ENCODE results near the gene PPTC7.
"Not testable (repeated sequence)": the region's sequence is repeated elsewhere in the genome, so short reads cannot be mapped to it uniquely, and the experiment has no call there.

The PPTC7 gene

GRCh38 chr12:110600254-110600653, 17.1 kb upstream of the PPTC7 start:
- peak; percentile 42 for FAIRE-seq
- TF ChIP-seq POLR2AphosphoS5 (IDR thresholded peaks at IDR 0.05; ENCODE audit: low read depth, low read length) (no peak), TAF1 (IDR thresholded peaks at IDR 0.05; ENCODE audit: borderline replicate concordance, low read depth, low read length) (no peak), POLR2A (IDR thresholded peaks at IDR 0.05; ENCODE audit: low read depth, low read length) (no peak)

GRCh38 chr12:110599334-110599733, 16.2 kb upstream of the PPTC7 start:
- no peak for FAIRE-seq
- no peak for DNase-seq (ENCODE audit: insufficient read length)
- TF ChIP-seq POLR2AphosphoS5 (IDR thresholded peaks at IDR 0.05; ENCODE audit: low read depth, low read length) (no peak), POLR2A (IDR thresholded peaks at IDR 0.05; ENCODE audit: low read depth, low read length) (no peak), TAF1 (IDR thresholded peaks at IDR 0.05; ENCODE audit: borderline replicate concordance, low read depth, low read length) (no peak)

More at GRCh38 chr12:110600254-110600653, 17.1 kb upstream of the PPTC7 start:
- DNase-seq (ENCODE audit: insufficient read length) = no peak

- FAIRE-seq (no peak), DNase-seq (ENCODE audit: insufficient read length) (no peak)
- TF ChIP-seq POLR2AphosphoS5 (IDR thresholded peaks at IDR 0.05; ENCODE audit: low read depth, low read length) = no peak
- no peak for TF ChIP-seq TAF1 (IDR thresholded peaks at IDR 0.05; ENCODE audit: borderline replicate concordance, low read depth, low read length)
- no peak for TF ChIP-seq POLR2A (IDR thresholded peaks at IDR 0.05; ENCODE audit: low read depth, low read length)
Measured at GRCh38 chr12:110597885-110598284, 14.8 kb upstream of the PPTC7 start.

GRCh38 chr12:110592919-110593318, 9.8 kb upstream of the PPTC7 start:
- FAIRE-seq = not testable (repeated sequence)

GRCh38 chr12:110592078-110592477, 9.0 kb upstream of the PPTC7 start:
- FAIRE-seq = no peak
- no peak for DNase-seq (ENCODE audit: insufficient read length)

More at GRCh38 chr12:110592919-110593318, 9.8 kb upstream of the PPTC7 start:
- DNase-seq (ENCODE audit: insufficient read length) = not testable (repeated sequence)

GRCh38 chr12:110591451-110592051, 8.4 kb upstream of the PPTC7 start:
- FAIRE-seq (no peak), DNase-seq (ENCODE audit: insufficient read length) (no peak)
- TF ChIP-seq POLR2A (IDR thresholded peaks at IDR 0.05; ENCODE audit: low read depth, low read length) (no peak), POLR2AphosphoS5 (IDR thresholded peaks at IDR 0.05; ENCODE audit: low read depth, low read length) (no peak), TAF1 (IDR thresholded peaks at IDR 0.05; ENCODE audit: borderline replicate concordance, low read depth, low read length) (no peak)

More at GRCh38 chr12:110592078-110592477, 9.0 kb upstream of the PPTC7 start:
- no peak for TF ChIP-seq TAF1 (IDR thresholded peaks at IDR 0.05; ENCODE audit: borderline replicate concordance, low read depth, low read length)
- TF ChIP-seq POLR2AphosphoS5 (IDR thresholded peaks at IDR 0.05; ENCODE audit: low read depth, low read length) = no peak
- no peak for TF ChIP-seq POLR2A (IDR thresholded peaks at IDR 0.05; ENCODE audit: low read depth, low read length)

GRCh38 chr12:110590806-110591326, 7.7 kb upstream of the PPTC7 start:
- peak; percentile 81 for FAIRE-seq
- no peak for DNase-seq (ENCODE audit: insufficient read length)
- no peak for TF ChIP-seq TAF1 (IDR thresholded peaks at IDR 0.05; ENCODE audit: borderline replicate concordance, low read depth, low read length)
- no peak for TF ChIP-seq POLR2A (IDR thresholded peaks at IDR 0.05; ENCODE audit: low read depth, low read length)

GRCh38 chr12:110590059-110590458, 6.9 kb upstream of the PPTC7 start:
- FAIRE-seq (no peak), DNase-seq (ENCODE audit: insufficient read length) (no peak)
- no peak for TF ChIP-seq POLR2AphosphoS5 (IDR thresholded peaks at IDR 0.05; ENCODE audit: low read depth, low read length)
- no peak for TF ChIP-seq TAF1 (IDR thresholded peaks at IDR 0.05; ENCODE audit: borderline replicate concordance, low read depth, low read length)
- no peak for TF ChIP-seq POLR2A (IDR thresholded peaks at IDR 0.05; ENCODE audit: low read depth, low read length)

- not testable (repeated sequence) for FAIRE-seq
Measured at GRCh38 chr12:110587102-110587501, 4.0 kb upstream of the PPTC7 start.

GRCh38 chr12:110585231-110585799, 2.2 kb upstream of the PPTC7 start:
- DNase-seq (ENCODE audit: insufficient read length) (no peak), FAIRE-seq (no peak)
- TF ChIP-seq POLR2A (IDR thresholded peaks at IDR 0.05; ENCODE audit: low read depth, low read length) (no peak), POLR2AphosphoS5 (IDR thresholded peaks at IDR 0.05; ENCODE audit: low read depth, low read length) (no peak), TAF1 (IDR thresholded peaks at IDR 0.05; ENCODE audit: borderline replicate concordance, low read depth, low read length) (no peak)

More at GRCh38 chr12:110587102-110587501, 4.0 kb upstream of the PPTC7 start:
- DNase-seq (ENCODE audit: insufficient read length) = not testable (repeated sequence)

- TF ChIP-seq TAF1 (IDR thresholded peaks at IDR 0.05; ENCODE audit: borderline replicate concordance, low read depth, low read length) (peak; percentile 66; the same call in 1 of the 2 replicates), POLR2AphosphoS5 (IDR thresholded peaks at IDR 0.05; ENCODE audit: low read depth, low read length) (peak; percentile 68), POLR2A (IDR thresholded peaks at IDR 0.05; ENCODE audit: low read depth, low read length) (peak; percentile 54)
- DNase-seq (ENCODE audit: insufficient read length) (peak; percentile 43), FAIRE-seq (peak; percentile 90)
Measured at GRCh38 chr12:110582276-110583136, 612 bp downstream of the PPTC7 start.

GRCh38 chr12:110581931-110582275, 1.2 kb downstream of the PPTC7 start:
- no peak for FAIRE-seq
- TF ChIP-seq POLR2AphosphoS5 (IDR thresholded peaks at IDR 0.05; ENCODE audit: low read depth, low read length) (no peak), POLR2A (IDR thresholded peaks at IDR 0.05; ENCODE audit: low read depth, low read length) (no peak), TAF1 (IDR thresholded peaks at IDR 0.05; ENCODE audit: borderline replicate concordance, low read depth, low read length) (no peak)
- DNase-seq (ENCODE audit: insufficient read length) = no peak
